ENCODE data around the gene TMEM143.

Gene TMEM143

GRCh38 chr19:48363810-48364597 lies at the start of gene TMEM143, which contains the start of gene SYNGR4:
Gene TMEM143 (minus strand): TSS chr19:48363940. CDS start chr19:48363920, 20 bp downstream.
Gene SYNGR4 (plus strand): TSS chr19:48364367. CDS start chr19:48365843, 1,476 bp downstream.
- Histone ChIP-seq H3K4me1 (ENCODE audit: insufficient read depth, insufficient read length) (no peaks in the 10 kb centered on the region), H3K9ac (ENCODE audit: insufficient read length, low read depth) (peak within 1 kb of the TSS; percentile 93), H3K4me3 (ENCODE audit: insufficient read length, low read depth) (peak within 1 kb of the TSS; percentile 75), H3K9me3 (ENCODE audit: insufficient read depth, low read length) (peaks cover 6% of the 10 kb centered on the region; the same call in 1 of the 2 replicates), H3K27me3 (ENCODE audit: insufficient read depth, insufficient read length) (peaks cover 8% of the 10 kb centered on the region), H3K36me3 (ENCODE audit: insufficient read depth, insufficient read length, low read length) (no peaks in the 10 kb centered on the region)
- TF ChIP-seq SUZ12 (IDR thresholded peaks at IDR 0.05; ENCODE audit: extremely low read depth, insufficient read depth, insufficient read length): no peak
- no peak for TF ChIP-seq YY1 (IDR thresholded peaks at IDR 0.05; ENCODE audit: insufficient read depth, insufficient read length)
- TF ChIP-seq ZNF274 (IDR thresholded peaks at IDR 0.05; ENCODE audit: low read depth, low read length): no peak
- DNase-seq (ENCODE audit: low read depth, low spot score): peak; percentile 97

- DNase-seq (ENCODE audit: low read depth, low spot score): no peak
- H3K27me3 ChIP-seq (ENCODE audit: insufficient read depth, insufficient read length): no peaks in the 10 kb centered on the region
- TF ChIP-seq SUZ12 (IDR thresholded peaks at IDR 0.05; ENCODE audit: extremely low read depth, insufficient read depth, insufficient read length) (no peak), YY1 (IDR thresholded peaks at IDR 0.05; ENCODE audit: insufficient read depth, insufficient read length) (no peak), ZNF274 (IDR thresholded peaks at IDR 0.05; ENCODE audit: low read depth, low read length) (no peak)
- H3K4me1 ChIP-seq (ENCODE audit: insufficient read depth, insufficient read length): peaks cover 2% of the 10 kb centered on the region
- H3K9me3 ChIP-seq (ENCODE audit: insufficient read depth, low read length): no peaks in the 10 kb centered on the region
- no peaks in the 10 kb centered on the region for H3K36me3 ChIP-seq (ENCODE audit: insufficient read depth, insufficient read length, low read length)
- no peak overlapping the region for H3K9ac ChIP-seq (ENCODE audit: insufficient read length, low read depth)
- no peak overlapping the region for H3K4me3 ChIP-seq (ENCODE audit: insufficient read length, low read depth)
Observed at GRCh38 chr19:48405850-48406249, 42.1 kb upstream of the TMEM143 start.

GRCh38 chr19:48405010-48405659 lies 41.4 kb upstream of the TMEM143 start:
- H3K9ac ChIP-seq (ENCODE audit: insufficient read length, low read depth): no peak overlapping the region
- H3K27me3 ChIP-seq (ENCODE audit: insufficient read depth, insufficient read length): no peaks in the 10 kb centered on the region
- no peak for DNase-seq (ENCODE audit: low read depth, low spot score)
- no peak overlapping the region for H3K4me3 ChIP-seq (ENCODE audit: insufficient read length, low read depth)
- no peak for TF ChIP-seq ZNF274 (IDR thresholded peaks at IDR 0.05; ENCODE audit: low read depth, low read length)
- no peak for TF ChIP-seq YY1 (IDR thresholded peaks at IDR 0.05; ENCODE audit: insufficient read depth, insufficient read length)
- TF ChIP-seq SUZ12 (IDR thresholded peaks at IDR 0.05; ENCODE audit: extremely low read depth, insufficient read depth, insufficient read length): no peak
- no peaks in the 10 kb centered on the region for H3K9me3 ChIP-seq (ENCODE audit: insufficient read depth, low read length)
- peaks cover 2% of the 10 kb centered on the region for H3K4me1 ChIP-seq (ENCODE audit: insufficient read depth, insufficient read length)
- no peaks in the 10 kb centered on the region for H3K36me3 ChIP-seq (ENCODE audit: insufficient read depth, insufficient read length, low read length)

GRCh38 chr19:48403606-48404005 lies 39.9 kb upstream of the TMEM143 start:
- DNase-seq (ENCODE audit: low read depth, low spot score): no peak
- H3K36me3 ChIP-seq (ENCODE audit: insufficient read depth, insufficient read length, low read length): no peaks in the 10 kb centered on the region
- no peak overlapping the region for H3K4me3 ChIP-seq (ENCODE audit: insufficient read length, low read depth)
- H3K9me3 ChIP-seq (ENCODE audit: insufficient read depth, low read length): no peaks in the 10 kb centered on the region
- peaks cover 2% of the 10 kb centered on the region for H3K4me1 ChIP-seq (ENCODE audit: insufficient read depth, insufficient read length)
- TF ChIP-seq SUZ12 (IDR thresholded peaks at IDR 0.05; ENCODE audit: extremely low read depth, insufficient read depth, insufficient read length) (no peak), ZNF274 (IDR thresholded peaks at IDR 0.05; ENCODE audit: low read depth, low read length) (no peak), YY1 (IDR thresholded peaks at IDR 0.05; ENCODE audit: insufficient read depth, insufficient read length) (no peak)
- no peaks in the 10 kb centered on the region for H3K27me3 ChIP-seq (ENCODE audit: insufficient read depth, insufficient read length)
- H3K9ac ChIP-seq (ENCODE audit: insufficient read length, low read depth): no peak overlapping the region

GRCh38 chr19:48401287-48401686 lies 37.5 kb upstream of the TMEM143 start:
- Histone ChIP-seq H3K27me3 (ENCODE audit: insufficient read depth, insufficient read length) (peaks cover 18% of the 10 kb centered on the region), H3K4me3 (ENCODE audit: insufficient read length, low read depth) (no peak overlapping the region), H3K9me3 (ENCODE audit: insufficient read depth, low read length) (no peaks in the 10 kb centered on the region), H3K4me1 (ENCODE audit: insufficient read depth, insufficient read length) (peaks cover 13% of the 10 kb centered on the region), H3K9ac (ENCODE audit: insufficient read length, low read depth) (no peak overlapping the region), H3K36me3 (ENCODE audit: insufficient read depth, insufficient read length, low read length) (no peaks in the 10 kb centered on the region)
- DNase-seq (ENCODE audit: low read depth, low spot score): no peak
- TF ChIP-seq ZNF274 (IDR thresholded peaks at IDR 0.05; ENCODE audit: low read depth, low read length) (no peak), SUZ12 (IDR thresholded peaks at IDR 0.05; ENCODE audit: extremely low read depth, insufficient read depth, insufficient read length) (no peak), YY1 (IDR thresholded peaks at IDR 0.05; ENCODE audit: insufficient read depth, insufficient read length) (no peak)

- TF ChIP-seq SUZ12 (IDR thresholded peaks at IDR 0.05; ENCODE audit: extremely low read depth, insufficient read depth, insufficient read length): no peak
- TF ChIP-seq ZNF274 (IDR thresholded peaks at IDR 0.05; ENCODE audit: low read depth, low read length): no peak
- no peak for TF ChIP-seq YY1 (IDR thresholded peaks at IDR 0.05; ENCODE audit: insufficient read depth, insufficient read length)
- Histone ChIP-seq H3K27me3 (ENCODE audit: insufficient read depth, insufficient read length) (peaks cover 30% of the 10 kb centered on the region), H3K36me3 (ENCODE audit: insufficient read depth, insufficient read length, low read length) (no peaks in the 10 kb centered on the region), H3K4me3 (ENCODE audit: insufficient read length, low read depth) (no peak overlapping the region), H3K9ac (ENCODE audit: insufficient read length, low read depth) (no peak overlapping the region), H3K4me1 (ENCODE audit: insufficient read depth, insufficient read length) (peaks cover 13% of the 10 kb centered on the region), H3K9me3 (ENCODE audit: insufficient read depth, low read length) (no peaks in the 10 kb centered on the region)
- no peak for DNase-seq (ENCODE audit: low read depth, low spot score)
Observed at GRCh38 chr19:48400018-48400742, 36.4 kb upstream of the TMEM143 start.

Measured in NT2/D1 (cell line).